GM12873 (cell line): ENCODE results near the gene FARSB.

ENCODE experiments used
- CTCF ChIP-seq: IDR thresholded peaks from 2 replicates; pipeline ENCODE4 v1.5.1; 2012; ENCODE audit warnings: low read depth, mild to moderate bottlenecking, moderate library complexity, low read length, control low read depth; ENCODE audit not compliant: insufficient read depth; ENCODE audit errors: missing control alignments

FARSB gene

GRCh38 chr2:222547083-222547482 lies 108.8 kb downstream of the FARSB start:
- TF ChIP-seq CTCF = no peak

- TF ChIP-seq CTCF = no peak
Observed at GRCh38 chr2:222545823-222546795, 109.8 kb downstream of the FARSB start.

- no peak for TF ChIP-seq CTCF
Observed at GRCh38 chr2:222544661-222545060, 111.2 kb downstream of the FARSB start.

- TF ChIP-seq CTCF = no peak
Observed at GRCh38 chr2:222538535-222538934, 117.4 kb downstream of the FARSB start.

- TF ChIP-seq CTCF = no peak
Observed at GRCh38 chr2:222535477-222535876, 120.4 kb downstream of the FARSB start.

- TF ChIP-seq CTCF = no peak
Observed at GRCh38 chr2:222532315-222532714, 123.6 kb downstream of the FARSB start.

- no peak for TF ChIP-seq CTCF
Observed at GRCh38 chr2:222526480-222527277, 129.2 kb downstream of the FARSB start.
